GM21786 (cell line): ENCODE data around the gene FPGT.
"Not testable (repeated sequence)": the region's sequence is repeated elsewhere in the genome, so short reads cannot be mapped to it uniquely, and the experiment has no call there.

Experiments used
- ATAC-seq: cut with Tn5 transposase; IDR thresholded peaks from one replicate; pipeline ENCODE4 v1.9.1; 2021; ENCODE audit not compliant: unreplicated experiment

Gene FPGT

GRCh38 chr1:74253243-74253824 lies 55.3 kb downstream of the FPGT start:
- not testable (repeated sequence) for ATAC-seq
